Endothelial cell (in vitro differentiated cells): ENCODE results near the gene FBXL16. TPM values are rescaled to one million over a fixed set of nuclear protein-coding genes. Genes with fewer than 3 reads are reported as not detected.
A peak's percentile ranks its signal among the peaks of the same experiment; 100 is the strongest.
"Not testable (repeated sequence)": the region's sequence is repeated elsewhere in the genome, so short reads cannot be mapped to it uniquely, and the experiment has no call there.

ENCODE experiments used
- DNase-seq: peaks from one replicate; pipeline ENCODE4 v3.0.0; 2021; ENCODE audit warnings: low spot score
- H3K27ac Mint-ChIP-seq: one replicate; pipeline ENCODE4 v1.8.0; 2021; ENCODE audit warnings: mixed read lengths, inconsistent platforms; ENCODE audit not compliant: unreplicated experiment
- H3K27me3 Mint-ChIP-seq: one replicate; pipeline ENCODE4 v1.8.0; 2021; ENCODE audit warnings: mild to moderate bottlenecking, moderate library complexity, mixed read lengths, inconsistent platforms; ENCODE audit not compliant: unreplicated experiment
- H3K36me3 Mint-ChIP-seq: one replicate; pipeline ENCODE4 v1.8.0; 2021; ENCODE audit warnings: mild to moderate bottlenecking, low read depth, mixed read lengths, inconsistent platforms; ENCODE audit not compliant: unreplicated experiment
- H3K4me1 Mint-ChIP-seq: one replicate; pipeline ENCODE4 v1.8.0; 2021; ENCODE audit warnings: mild to moderate bottlenecking, mixed read lengths, inconsistent platforms; ENCODE audit not compliant: unreplicated experiment
- H3K4me3 Mint-ChIP-seq: one replicate; pipeline ENCODE4 v1.8.0; 2021; ENCODE audit warnings: mild to moderate bottlenecking, mixed read lengths, inconsistent platforms; ENCODE audit not compliant: unreplicated experiment
- H3K9me3 Mint-ChIP-seq: one replicate; pipeline ENCODE4 v1.8.0; 2021; ENCODE audit warnings: mixed read lengths, inconsistent platforms; ENCODE audit not compliant: unreplicated experiment
- total RNA-seq: library from RNA; stranded (reverse); fragmentation: NEBNext Ultra II Directional; extraction: Animal tissue kit (Norgen Biotek cat#: 25700); gene quantifications from one replicate; pipeline ENCODE4 v1.2.1, GENCODE V29; 2021; ENCODE audit not compliant: unreplicated experiment
- TF ChIP-seq, protein P1 (sequence below): fragments of 200-600 bp; sonication (generic); IDR thresholded peaks from one replicate; pipeline ENCODE4 v1.5.0; 2021; ENCODE audit warnings: antibody characterized with exemption; ENCODE audit not compliant: unreplicated experiment

FBXL16 gene
- total RNA-seq, 1 donor from 2014 or later = not detected

DNA sequence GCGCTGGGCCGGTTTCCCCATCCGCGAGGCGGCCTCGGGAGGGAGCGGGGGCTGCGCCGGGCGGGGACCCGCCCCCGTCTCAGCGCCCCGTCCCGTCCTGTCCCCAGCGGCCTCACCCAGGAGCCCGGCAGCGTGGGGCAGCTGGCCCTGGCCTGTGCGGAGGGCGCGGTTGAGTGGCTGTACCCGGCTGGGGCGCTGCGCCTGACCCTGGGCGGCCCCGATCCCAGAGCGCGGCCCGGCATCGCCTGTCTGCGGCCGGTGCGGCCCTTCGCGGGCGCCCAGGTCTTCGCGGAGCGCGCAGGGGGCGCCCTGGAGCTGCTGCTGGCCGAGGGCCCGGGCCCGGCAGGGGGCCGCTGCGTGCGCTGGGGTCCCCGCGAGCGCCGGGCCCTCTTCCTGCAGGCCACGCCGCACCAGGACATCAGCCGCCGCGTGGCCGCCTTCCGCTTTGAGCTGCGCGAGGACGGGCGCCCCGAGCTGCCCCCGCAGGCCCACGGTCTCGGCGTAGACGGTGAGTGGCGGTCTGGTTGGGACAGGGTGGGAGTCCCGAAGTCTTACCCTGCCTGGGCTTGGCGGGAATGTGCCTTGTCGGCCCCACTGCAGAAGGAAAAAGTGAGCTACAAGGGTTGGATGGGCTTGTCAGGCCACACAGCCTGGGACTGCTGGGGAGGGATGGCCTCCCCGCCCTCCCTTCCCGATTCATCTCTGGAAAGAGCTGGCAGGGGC is 10.0 kb upstream of the FBXL16 start:
- DNase-seq = no peak
- TF ChIP-seq, protein P1, sequence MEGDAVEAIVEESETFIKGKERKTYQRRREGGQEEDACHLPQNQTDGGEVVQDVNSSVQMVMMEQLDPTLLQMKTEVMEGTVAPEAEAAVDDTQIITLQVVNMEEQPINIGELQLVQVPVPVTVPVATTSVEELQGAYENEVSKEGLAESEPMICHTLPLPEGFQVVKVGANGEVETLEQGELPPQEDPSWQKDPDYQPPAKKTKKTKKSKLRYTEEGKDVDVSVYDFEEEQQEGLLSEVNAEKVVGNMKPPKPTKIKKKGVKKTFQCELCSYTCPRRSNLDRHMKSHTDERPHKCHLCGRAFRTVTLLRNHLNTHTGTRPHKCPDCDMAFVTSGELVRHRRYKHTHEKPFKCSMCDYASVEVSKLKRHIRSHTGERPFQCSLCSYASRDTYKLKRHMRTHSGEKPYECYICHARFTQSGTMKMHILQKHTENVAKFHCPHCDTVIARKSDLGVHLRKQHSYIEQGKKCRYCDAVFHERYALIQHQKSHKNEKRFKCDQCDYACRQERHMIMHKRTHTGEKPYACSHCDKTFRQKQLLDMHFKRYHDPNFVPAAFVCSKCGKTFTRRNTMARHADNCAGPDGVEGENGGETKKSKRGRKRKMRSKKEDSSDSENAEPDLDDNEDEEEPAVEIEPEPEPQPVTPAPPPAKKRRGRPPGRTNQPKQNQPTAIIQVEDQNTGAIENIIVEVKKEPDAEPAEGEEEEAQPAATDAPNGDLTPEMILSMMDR = no peak
- Mint-ChIP-seq H3K27ac (no peak overlapping the region), H3K27me3 (peaks cover 22% of the 10 kb centered on the region), H3K9me3 (no peaks in the 10 kb centered on the region), H3K4me1 (no peaks in the 10 kb centered on the region), H3K4me3 (no peak overlapping the region), H3K36me3 (no peaks in the 10 kb centered on the region)

DNA sequence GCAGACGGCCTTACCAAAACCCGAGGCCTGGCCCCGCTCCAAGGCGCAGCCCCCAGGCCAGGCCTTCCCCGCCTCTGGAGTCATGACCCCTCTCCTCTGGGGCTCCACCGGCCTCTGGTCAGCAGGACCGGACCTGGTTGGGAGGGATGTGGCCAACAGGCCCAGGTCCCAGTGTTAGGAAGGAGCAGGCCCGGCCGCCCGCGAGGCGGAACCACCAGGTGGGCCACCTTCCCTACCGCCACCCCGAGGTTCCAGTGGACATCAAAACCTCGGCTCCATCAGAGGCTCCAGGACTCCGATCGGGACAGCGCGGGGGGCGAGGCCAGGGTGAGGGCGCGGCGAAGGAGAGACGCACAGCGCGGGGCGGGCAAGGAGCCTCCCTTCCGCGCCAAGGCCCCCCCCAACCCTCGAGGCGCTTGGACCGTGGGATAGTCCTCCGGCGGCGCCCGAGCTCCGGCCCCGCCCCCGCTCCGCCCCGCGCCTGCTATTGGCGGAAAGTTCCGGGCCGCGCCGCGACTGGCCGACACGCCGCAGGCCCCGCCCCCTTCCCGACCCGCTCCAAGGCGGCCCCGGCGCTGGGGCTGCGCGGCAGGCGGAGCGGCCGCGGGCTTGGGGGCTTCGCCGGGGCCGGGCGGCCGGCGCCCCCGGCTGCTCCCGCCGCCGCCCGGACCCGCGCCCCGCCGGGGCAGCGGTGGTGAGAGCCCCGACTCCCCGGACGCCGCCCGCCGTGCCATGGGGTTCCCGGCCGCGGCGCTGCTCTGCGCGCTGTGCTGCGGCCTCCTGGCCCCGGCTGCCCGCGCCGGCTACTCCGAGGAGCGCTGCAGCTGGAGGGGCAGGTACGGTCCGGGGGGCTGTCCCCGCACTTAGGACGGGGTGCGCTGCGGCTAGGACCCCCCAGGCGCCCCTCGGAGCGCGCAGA is 9.2 kb upstream of the FBXL16 start, which contains the start of gene METRN:
METRN (plus strand) TSS at position 561 of the 919 bp plus-strand sequence; CDS start at position 733, 172 bp downstream.
- H3K4me1 Mint-ChIP-seq = no peaks in the 10 kb centered on the region
- H3K27ac Mint-ChIP-seq = no peak within 1 kb of the TSS
- H3K36me3 Mint-ChIP-seq = no peaks in the 10 kb centered on the region
- peak; percentile 92 for DNase-seq
- TF ChIP-seq, protein P1 = no peak
- peaks cover 19% of the 10 kb centered on the region for H3K27me3 Mint-ChIP-seq
- no peaks in the 10 kb centered on the region for H3K9me3 Mint-ChIP-seq
- no peak within 1 kb of the TSS for H3K4me3 Mint-ChIP-seq

DNA sequence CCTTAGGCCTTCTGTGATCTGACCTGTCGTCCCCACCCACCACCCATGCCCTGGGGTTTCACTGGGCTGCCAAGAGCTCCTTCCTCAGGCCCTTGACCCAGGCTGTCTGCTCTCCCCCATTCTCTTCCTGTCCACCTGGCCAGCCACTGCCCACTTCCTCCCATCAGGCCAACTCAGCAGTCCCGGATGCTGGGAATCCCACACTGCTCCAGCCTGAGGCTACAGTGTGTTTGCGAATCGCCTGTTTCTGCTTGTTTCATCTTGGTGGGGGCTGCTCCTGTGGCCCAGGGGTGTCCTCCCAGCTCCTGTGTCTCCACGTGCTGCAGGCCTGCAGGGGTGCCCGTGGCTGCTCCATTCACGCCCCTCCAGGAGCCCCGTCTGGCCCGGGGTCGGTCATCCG is 8.5 kb upstream of the FBXL16 start:
- DNase-seq = no peak
- no peaks in the 10 kb centered on the region for H3K9me3 Mint-ChIP-seq
- no peak overlapping the region for H3K4me3 Mint-ChIP-seq
- H3K4me1 Mint-ChIP-seq = no peaks in the 10 kb centered on the region
- no peaks in the 10 kb centered on the region for H3K36me3 Mint-ChIP-seq
- H3K27me3 Mint-ChIP-seq = peaks cover 15% of the 10 kb centered on the region
- no peak overlapping the region for H3K27ac Mint-ChIP-seq
- TF ChIP-seq, protein P1 = no peak

DNA sequence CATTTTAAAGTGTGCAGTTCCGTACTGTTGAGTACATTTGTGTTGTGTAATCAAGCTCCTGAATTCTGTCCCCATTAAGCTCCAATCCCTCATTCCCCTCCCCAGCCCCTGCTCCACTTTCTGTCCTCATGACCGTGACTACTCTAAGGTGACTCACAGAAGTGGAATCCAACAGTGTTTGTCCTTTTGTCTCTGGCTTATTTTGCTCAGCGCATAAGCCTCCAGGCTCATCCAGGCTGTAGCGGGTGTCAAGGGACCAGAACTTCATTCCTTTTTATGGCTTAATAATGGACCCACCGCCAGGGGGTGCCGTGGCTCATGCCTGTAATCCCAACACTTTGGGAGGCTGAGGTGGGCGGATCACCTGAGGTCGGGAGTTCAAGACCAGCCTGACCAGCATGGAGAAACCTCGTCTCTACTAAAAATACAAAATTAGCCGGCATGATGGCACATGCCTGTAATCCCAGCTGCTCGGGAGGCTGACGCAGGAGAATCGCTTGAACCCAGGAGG is 7.2 kb upstream of the FBXL16 start:
- TF ChIP-seq, protein P1 = peak; percentile 68
- not testable (repeated sequence) for H3K9me3 Mint-ChIP-seq, H3K36me3 Mint-ChIP-seq, H3K4me1 Mint-ChIP-seq, H3K27ac Mint-ChIP-seq, H3K4me3 Mint-ChIP-seq
- peaks cover 20% of the 10 kb centered on the region for H3K27me3 Mint-ChIP-seq
- peak; percentile 63 for DNase-seq
